Calu3 (cell line): Measurements from ENCODE around the gene IKZF3. TPM values are rescaled to one million over a fixed set of nuclear protein-coding genes. Genes with fewer than 3 reads are reported as not detected.

Experiments used
- BruUV-seq: library from RNA; stranded (reverse); fragments of 400-500 nt; replicated peaks from 2 replicates; lab custom pipeline; 2021; lab: Mats Ljungman, UMichigan
- CTCF ChIA-PET: fragments of 300-600 bp; sonication (Branson Sonifier 250); formaldehyde crosslinking; loops from one replicate; lab custom pipeline; 2022; ENCODE audit warnings: antibody characterized with exemption; lab: Charles Lee
- DNase-seq: peaks from one replicate; pipeline ENCODE4 v3.0.0; 2022
- H3K27ac Mint-ChIP-seq: one replicate; pipeline ENCODE4 v1.8.0; 2022; ENCODE audit warnings: mixed read lengths; ENCODE audit not compliant: unreplicated experiment
- H3K27me3 Mint-ChIP-seq: one replicate; pipeline ENCODE4 v1.8.0; 2022; ENCODE audit warnings: mixed read lengths; ENCODE audit not compliant: unreplicated experiment
- H3K36me3 Mint-ChIP-seq: one replicate; pipeline ENCODE4 v1.8.0; 2022; ENCODE audit warnings: mild to moderate bottlenecking, moderate library complexity, mixed read lengths; ENCODE audit not compliant: insufficient read depth, unreplicated experiment
- H3K4me1 Mint-ChIP-seq: one replicate; pipeline ENCODE4 v1.8.0; 2022; ENCODE audit warnings: mild to moderate bottlenecking, low read depth, mixed read lengths; ENCODE audit not compliant: unreplicated experiment
- H3K4me3 Mint-ChIP-seq: one replicate; pipeline ENCODE4 v1.8.0; 2022; ENCODE audit warnings: mild to moderate bottlenecking, low read depth, moderate library complexity, mixed read lengths; ENCODE audit not compliant: unreplicated experiment
- H3K9me3 Mint-ChIP-seq: one replicate; pipeline ENCODE4 v1.8.0; 2022; ENCODE audit warnings: low read depth, mixed read lengths; ENCODE audit not compliant: unreplicated experiment
- intact Hi-C: fragments of 100-400 bp; cut with micrococcal nuclease; formaldehyde crosslinking; loops from one replicate; pipeline ENCODE4 v1.10.0; 2022; ENCODE audit not compliant: unreplicated experiment
- total RNA-seq: library from RNA; stranded (reverse); gene quantifications from 2 replicates; pipeline ENCODE4 v1.2.3, GENCODE V29; 2022
- TF ChIP-seq, protein P1 (sequence below): fragments of 200-600 bp; IDR thresholded peaks from one replicate; pipeline ENCODE4 v1.8.0; 2022; ENCODE audit warnings: antibody characterized with exemption; ENCODE audit not compliant: unreplicated experiment

IKZF3 gene
- total RNA-seq, 1 experiment from 2014 or later: 30.9 TPM

- H3K4me3 Mint-ChIP-seq: no peak overlapping the region
- no peaks in the 10 kb centered on the region for H3K4me1 Mint-ChIP-seq
- BruUV-seq: no TSS peak
- CTCF ChIA-PET: interaction anchor here (0.5 to 9.3 kb wide), 83 partner anchors 11 to 991 kb away, joined by 3 to 1000 read pairs (median 10); partner anchors contain the start of genes CDC6, CSF3, ERBB2 and GSDMA
- H3K27ac Mint-ChIP-seq: no peak overlapping the region
- peaks cover 4% of the 10 kb centered on the region for H3K36me3 Mint-ChIP-seq
- TF ChIP-seq, protein P1, sequence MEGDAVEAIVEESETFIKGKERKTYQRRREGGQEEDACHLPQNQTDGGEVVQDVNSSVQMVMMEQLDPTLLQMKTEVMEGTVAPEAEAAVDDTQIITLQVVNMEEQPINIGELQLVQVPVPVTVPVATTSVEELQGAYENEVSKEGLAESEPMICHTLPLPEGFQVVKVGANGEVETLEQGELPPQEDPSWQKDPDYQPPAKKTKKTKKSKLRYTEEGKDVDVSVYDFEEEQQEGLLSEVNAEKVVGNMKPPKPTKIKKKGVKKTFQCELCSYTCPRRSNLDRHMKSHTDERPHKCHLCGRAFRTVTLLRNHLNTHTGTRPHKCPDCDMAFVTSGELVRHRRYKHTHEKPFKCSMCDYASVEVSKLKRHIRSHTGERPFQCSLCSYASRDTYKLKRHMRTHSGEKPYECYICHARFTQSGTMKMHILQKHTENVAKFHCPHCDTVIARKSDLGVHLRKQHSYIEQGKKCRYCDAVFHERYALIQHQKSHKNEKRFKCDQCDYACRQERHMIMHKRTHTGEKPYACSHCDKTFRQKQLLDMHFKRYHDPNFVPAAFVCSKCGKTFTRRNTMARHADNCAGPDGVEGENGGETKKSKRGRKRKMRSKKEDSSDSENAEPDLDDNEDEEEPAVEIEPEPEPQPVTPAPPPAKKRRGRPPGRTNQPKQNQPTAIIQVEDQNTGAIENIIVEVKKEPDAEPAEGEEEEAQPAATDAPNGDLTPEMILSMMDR: no peak
- peak; percentile 78 for DNase-seq
- H3K27me3 Mint-ChIP-seq: peaks cover 11% of the 10 kb centered on the region
- intact Hi-C loops: loop anchor here (1.0 kb wide), 2 partner anchors 44 to 108 kb away; partner anchors contain the start of gene PSMD3
- no peaks in the 10 kb centered on the region for H3K9me3 Mint-ChIP-seq
These were observed 8.6 kb upstream of the IKZF3 start for GRCh38 chr17:39872751-39873150.

- Mint-ChIP-seq H3K27ac (no peak overlapping the region), H3K27me3 (peaks cover 12% of the 10 kb centered on the region), H3K4me1 (no peaks in the 10 kb centered on the region), H3K36me3 (peaks cover 4% of the 10 kb centered on the region), H3K4me3 (no peak overlapping the region), H3K9me3 (peaks cover 4% of the 10 kb centered on the region)
- TF ChIP-seq, protein P1: no peak
- no TSS peak for BruUV-seq
- DNase-seq: no peak
- CTCF ChIA-PET: interaction anchor here (0.6 to 9.3 kb wide), 42 partner anchors 10 to 546 kb away, joined by 3 to 1000 read pairs (median 21); partner anchors contain the start of genes ERBB2, GSDMA, GSDMB and IKZF3
- intact Hi-C loops: loop anchor here (1.0 kb wide), 1 partner anchor 44 kb away; no protein-coding TSS in a partner anchor
These were observed 7.7 kb upstream of the IKZF3 start for GRCh38 chr17:39871801-39872200.

- Mint-ChIP-seq H3K27ac (no peak overlapping the region), H3K36me3 (peaks cover 4% of the 10 kb centered on the region), H3K27me3 (peaks cover 22% of the 10 kb centered on the region), H3K4me3 (no peak overlapping the region), H3K4me1 (peaks cover 9% of the 10 kb centered on the region), H3K9me3 (peaks cover 4% of the 10 kb centered on the region)
- intact Hi-C loops: no loop called here
- TF ChIP-seq, protein P1: no peak
- DNase-seq: no peak
- CTCF ChIA-PET: interaction anchor here (0.6 to 9.3 kb wide), 33 partner anchors 9 to 414 kb away, joined by 3 to 1000 read pairs (median 12); partner anchors contain the start of genes ERBB2, GSDMA, GSDMB and IKZF3
- BruUV-seq: no TSS peak
These were observed 6.7 kb upstream of the IKZF3 start for GRCh38 chr17:39870776-39871175.

DNA sequence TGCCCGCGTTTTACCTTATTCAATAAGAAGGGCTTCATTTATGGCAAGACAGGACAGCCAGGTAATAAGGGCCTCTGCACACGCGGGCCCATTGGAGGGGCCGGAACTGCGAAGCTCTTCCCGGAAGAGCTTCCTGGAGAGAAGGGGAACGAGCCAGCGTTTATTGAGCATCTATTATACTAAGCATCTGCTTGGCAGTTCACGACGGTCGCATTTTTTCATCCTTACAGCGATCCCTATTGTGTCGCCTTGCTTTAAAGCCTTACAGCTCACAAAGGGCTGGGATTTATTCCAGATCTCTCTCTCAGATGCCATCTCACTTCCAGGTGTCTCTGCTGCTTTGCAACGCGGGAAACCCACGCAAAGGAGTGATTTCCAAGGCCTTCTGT lies 4.4 kb upstream of the IKZF3 start:
- TF ChIP-seq, protein P1: no peak
- Mint-ChIP-seq H3K4me1 (peaks cover 31% of the 10 kb centered on the region), H3K36me3 (peaks cover 15% of the 10 kb centered on the region), H3K27ac (no peak overlapping the region), H3K27me3 (peaks cover 44% of the 10 kb centered on the region), H3K9me3 (peaks cover 4% of the 10 kb centered on the region), H3K4me3 (no peak overlapping the region)
- BruUV-seq: no TSS peak
- CTCF ChIA-PET: interaction anchor here (0.6 to 9.3 kb wide), 50 partner anchors 9 to 824 kb away, joined by 3 to 1000 read pairs (median 4); partner anchors contain the start of genes ERBB2, GSDMA, GSDMB and MIEN1
- peak; percentile 60 for DNase-seq
- intact Hi-C loops: no loop called here
